PFSK-1 (cell line): ENCODE measurements around the gene RFFL.

Source experiments
- FOXP2 ChIP-seq: optimal IDR thresholded peaks from 2 replicates; pipeline ENCODE3; 2011; ENCODE audit warnings: borderline replicate concordance, control low read depth, inconsistent platforms; ENCODE audit not compliant: insufficient read depth; ENCODE audit errors: extremely low read length, extremely low read depth
- POLR2AphosphoS5 ChIP-seq: IDR thresholded peaks from 2 replicates; pipeline ENCODE4 v1.6.1; 2012; ENCODE audit warnings: low read depth, mild to moderate bottlenecking, control low read depth, low read length, moderate library complexity
- SIN3A ChIP-seq: IDR thresholded peaks from 2 replicates; pipeline ENCODE4 v1.6.1; 2012; ENCODE audit warnings: mild to moderate bottlenecking, low read length, moderate library complexity, borderline replicate concordance; ENCODE audit not compliant: insufficient read depth
- TAF1 ChIP-seq: IDR thresholded peaks from 2 replicates; pipeline ENCODE4 v1.6.1; 2012; ENCODE audit warnings: low read length, control low read depth, borderline replicate concordance; ENCODE audit not compliant: insufficient read depth
- TF ChIP-seq, protein P1 (sequence below), 2 experiments: IDR thresholded peaks; 2 replicates each; pipeline versions ENCODE4 v1.6.1 to v1.8.0; 2011 to 2012; ENCODE audit warnings: low read depth in 2 of 2, low read length in 2 of 2, control low read depth in 1 of 2, inconsistent platforms in 1 of 2, mild to moderate bottlenecking in 1 of 2, moderate library complexity in 1 of 2; ENCODE audit not compliant: insufficient read depth in 1 of 2

DNA sequence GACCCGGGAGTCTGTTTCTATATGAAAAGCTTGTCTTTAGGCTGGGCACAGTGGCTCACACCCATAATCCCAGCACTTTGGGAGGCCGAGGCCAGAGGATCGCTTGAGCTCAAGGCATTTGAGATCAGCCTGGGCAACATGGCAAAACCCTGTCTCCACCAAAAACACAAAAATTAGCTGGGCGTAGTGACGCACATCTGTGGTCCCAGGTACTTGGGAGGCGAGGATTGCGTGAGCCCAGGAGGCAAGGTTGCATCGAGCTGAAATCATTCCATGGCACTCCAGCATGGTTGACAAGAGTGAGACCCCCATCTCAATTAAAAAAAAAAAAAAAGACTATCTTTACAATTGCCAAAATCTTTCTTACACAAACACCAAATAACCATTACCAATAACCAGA is 22.7 kb upstream of the RFFL start:
- no peak for TF ChIP-seq POLR2AphosphoS5
- TF ChIP-seq, protein P1, sequence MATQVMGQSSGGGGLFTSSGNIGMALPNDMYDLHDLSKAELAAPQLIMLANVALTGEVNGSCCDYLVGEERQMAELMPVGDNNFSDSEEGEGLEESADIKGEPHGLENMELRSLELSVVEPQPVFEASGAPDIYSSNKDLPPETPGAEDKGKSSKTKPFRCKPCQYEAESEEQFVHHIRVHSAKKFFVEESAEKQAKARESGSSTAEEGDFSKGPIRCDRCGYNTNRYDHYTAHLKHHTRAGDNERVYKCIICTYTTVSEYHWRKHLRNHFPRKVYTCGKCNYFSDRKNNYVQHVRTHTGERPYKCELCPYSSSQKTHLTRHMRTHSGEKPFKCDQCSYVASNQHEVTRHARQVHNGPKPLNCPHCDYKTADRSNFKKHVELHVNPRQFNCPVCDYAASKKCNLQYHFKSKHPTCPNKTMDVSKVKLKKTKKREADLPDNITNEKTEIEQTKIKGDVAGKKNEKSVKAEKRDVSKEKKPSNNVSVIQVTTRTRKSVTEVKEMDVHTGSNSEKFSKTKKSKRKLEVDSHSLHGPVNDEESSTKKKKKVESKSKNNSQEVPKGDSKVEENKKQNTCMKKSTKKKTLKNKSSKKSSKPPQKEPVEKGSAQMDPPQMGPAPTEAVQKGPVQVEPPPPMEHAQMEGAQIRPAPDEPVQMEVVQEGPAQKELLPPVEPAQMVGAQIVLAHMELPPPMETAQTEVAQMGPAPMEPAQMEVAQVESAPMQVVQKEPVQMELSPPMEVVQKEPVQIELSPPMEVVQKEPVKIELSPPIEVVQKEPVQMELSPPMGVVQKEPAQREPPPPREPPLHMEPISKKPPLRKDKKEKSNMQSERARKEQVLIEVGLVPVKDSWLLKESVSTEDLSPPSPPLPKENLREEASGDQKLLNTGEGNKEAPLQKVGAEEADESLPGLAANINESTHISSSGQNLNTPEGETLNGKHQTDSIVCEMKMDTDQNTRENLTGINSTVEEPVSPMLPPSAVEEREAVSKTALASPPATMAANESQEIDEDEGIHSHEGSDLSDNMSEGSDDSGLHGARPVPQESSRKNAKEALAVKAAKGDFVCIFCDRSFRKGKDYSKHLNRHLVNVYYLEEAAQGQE (IDR thresholded peaks at IDR 0.05; ENCODE audit: insufficient read depth in 1 of 2, low read depth in 2 of 2, low read length in 2 of 2): no peak
- no peak for TF ChIP-seq SIN3A
- no peak for TF ChIP-seq TAF1
- no peak for TF ChIP-seq FOXP2
